ENCODE measurements around the gene SOX6. TPM values are rescaled to one million over a fixed set of nuclear protein-coding genes. Genes with fewer than 3 reads are reported as not detected.

Gene SOX6
- total RNA-seq, 1 experiment from 2014 or later = 0.21 TPM

DNA sequence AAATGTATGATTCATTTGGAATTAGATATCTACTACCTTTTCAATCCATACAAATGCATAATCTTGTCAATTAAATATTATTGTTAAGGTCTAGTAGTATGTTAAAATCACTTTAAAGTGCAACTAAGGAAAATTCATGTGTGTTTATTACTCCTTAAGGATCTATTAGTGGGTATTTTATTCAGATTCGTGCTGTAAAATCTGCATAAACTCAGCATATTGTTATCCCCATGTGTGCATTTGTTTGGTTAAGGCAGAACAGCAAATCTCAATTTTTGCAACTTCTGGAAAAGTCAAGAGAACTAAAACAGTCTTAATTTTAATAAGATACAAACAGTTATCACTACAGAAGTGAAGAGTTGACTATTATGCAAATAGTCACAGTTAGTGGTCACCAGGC lies 234.5 kb downstream of the SOX6 start:
- no peak overlapping the region for H3K27ac ChIP-seq (ENCODE audit: low read length)
- TF ChIP-seq, protein P1, sequence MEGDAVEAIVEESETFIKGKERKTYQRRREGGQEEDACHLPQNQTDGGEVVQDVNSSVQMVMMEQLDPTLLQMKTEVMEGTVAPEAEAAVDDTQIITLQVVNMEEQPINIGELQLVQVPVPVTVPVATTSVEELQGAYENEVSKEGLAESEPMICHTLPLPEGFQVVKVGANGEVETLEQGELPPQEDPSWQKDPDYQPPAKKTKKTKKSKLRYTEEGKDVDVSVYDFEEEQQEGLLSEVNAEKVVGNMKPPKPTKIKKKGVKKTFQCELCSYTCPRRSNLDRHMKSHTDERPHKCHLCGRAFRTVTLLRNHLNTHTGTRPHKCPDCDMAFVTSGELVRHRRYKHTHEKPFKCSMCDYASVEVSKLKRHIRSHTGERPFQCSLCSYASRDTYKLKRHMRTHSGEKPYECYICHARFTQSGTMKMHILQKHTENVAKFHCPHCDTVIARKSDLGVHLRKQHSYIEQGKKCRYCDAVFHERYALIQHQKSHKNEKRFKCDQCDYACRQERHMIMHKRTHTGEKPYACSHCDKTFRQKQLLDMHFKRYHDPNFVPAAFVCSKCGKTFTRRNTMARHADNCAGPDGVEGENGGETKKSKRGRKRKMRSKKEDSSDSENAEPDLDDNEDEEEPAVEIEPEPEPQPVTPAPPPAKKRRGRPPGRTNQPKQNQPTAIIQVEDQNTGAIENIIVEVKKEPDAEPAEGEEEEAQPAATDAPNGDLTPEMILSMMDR (IDR thresholded peaks at IDR 0.05) = no peak
- TF ChIP-seq SIN3A (IDR thresholded peaks at IDR 0.05; ENCODE audit: borderline replicate concordance, insufficient read depth, low read depth, low read length) = no peak
- TF ChIP-seq TCF7L2 (IDR thresholded peaks at IDR 0.05; ENCODE audit: low read depth, low read length) = no peak
- no peak for TF ChIP-seq POLR2AphosphoS5 (IDR thresholded peaks at IDR 0.05; ENCODE audit: low read depth, low read length)
- TF ChIP-seq, protein P2, sequence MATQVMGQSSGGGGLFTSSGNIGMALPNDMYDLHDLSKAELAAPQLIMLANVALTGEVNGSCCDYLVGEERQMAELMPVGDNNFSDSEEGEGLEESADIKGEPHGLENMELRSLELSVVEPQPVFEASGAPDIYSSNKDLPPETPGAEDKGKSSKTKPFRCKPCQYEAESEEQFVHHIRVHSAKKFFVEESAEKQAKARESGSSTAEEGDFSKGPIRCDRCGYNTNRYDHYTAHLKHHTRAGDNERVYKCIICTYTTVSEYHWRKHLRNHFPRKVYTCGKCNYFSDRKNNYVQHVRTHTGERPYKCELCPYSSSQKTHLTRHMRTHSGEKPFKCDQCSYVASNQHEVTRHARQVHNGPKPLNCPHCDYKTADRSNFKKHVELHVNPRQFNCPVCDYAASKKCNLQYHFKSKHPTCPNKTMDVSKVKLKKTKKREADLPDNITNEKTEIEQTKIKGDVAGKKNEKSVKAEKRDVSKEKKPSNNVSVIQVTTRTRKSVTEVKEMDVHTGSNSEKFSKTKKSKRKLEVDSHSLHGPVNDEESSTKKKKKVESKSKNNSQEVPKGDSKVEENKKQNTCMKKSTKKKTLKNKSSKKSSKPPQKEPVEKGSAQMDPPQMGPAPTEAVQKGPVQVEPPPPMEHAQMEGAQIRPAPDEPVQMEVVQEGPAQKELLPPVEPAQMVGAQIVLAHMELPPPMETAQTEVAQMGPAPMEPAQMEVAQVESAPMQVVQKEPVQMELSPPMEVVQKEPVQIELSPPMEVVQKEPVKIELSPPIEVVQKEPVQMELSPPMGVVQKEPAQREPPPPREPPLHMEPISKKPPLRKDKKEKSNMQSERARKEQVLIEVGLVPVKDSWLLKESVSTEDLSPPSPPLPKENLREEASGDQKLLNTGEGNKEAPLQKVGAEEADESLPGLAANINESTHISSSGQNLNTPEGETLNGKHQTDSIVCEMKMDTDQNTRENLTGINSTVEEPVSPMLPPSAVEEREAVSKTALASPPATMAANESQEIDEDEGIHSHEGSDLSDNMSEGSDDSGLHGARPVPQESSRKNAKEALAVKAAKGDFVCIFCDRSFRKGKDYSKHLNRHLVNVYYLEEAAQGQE (IDR thresholded peaks at IDR 0.05; ENCODE audit: insufficient read depth in 1 of 2, low read depth in 2 of 2, low read length in 1 of 2) = no peak
- intact Hi-C loops (cut with micrococcal nuclease; ENCODE audit: unreplicated experiment) (no loop called here), in situ Hi-C loops (cut with HindIII; ENCODE audit: low pct_unique_long_range_greater_than_20kb, low sequenced_read_pairs) (no loop called here)
- no peak overlapping the region for H3K4me3 ChIP-seq (ENCODE audit: low read depth in 2 of 2, low read length in 2 of 2)
- ATAC-seq (no peak), DNase-seq (ENCODE audit: low read depth, low spot score) (no peak)
- no peaks in the 10 kb centered on the region for H3K9me3 ChIP-seq (ENCODE audit: control insufficient read depth, insufficient read depth, low read depth, low read length)
- ChIA-PET CTCF (no interaction called here), POLR2A (no interaction called here)
- no peaks in the 10 kb centered on the region for H3K4me1 ChIP-seq (ENCODE audit: control insufficient read depth, insufficient read depth, low read length)
- H3K27me3 ChIP-seq (ENCODE audit: control insufficient read depth, insufficient read depth, low read length) = no peaks in the 10 kb centered on the region
- no TSS peak for BruUV-seq (replicated peaks)
- no peaks in the 10 kb centered on the region for H3K36me3 ChIP-seq (ENCODE audit: control insufficient read depth, insufficient read depth, low read length)

DNA sequence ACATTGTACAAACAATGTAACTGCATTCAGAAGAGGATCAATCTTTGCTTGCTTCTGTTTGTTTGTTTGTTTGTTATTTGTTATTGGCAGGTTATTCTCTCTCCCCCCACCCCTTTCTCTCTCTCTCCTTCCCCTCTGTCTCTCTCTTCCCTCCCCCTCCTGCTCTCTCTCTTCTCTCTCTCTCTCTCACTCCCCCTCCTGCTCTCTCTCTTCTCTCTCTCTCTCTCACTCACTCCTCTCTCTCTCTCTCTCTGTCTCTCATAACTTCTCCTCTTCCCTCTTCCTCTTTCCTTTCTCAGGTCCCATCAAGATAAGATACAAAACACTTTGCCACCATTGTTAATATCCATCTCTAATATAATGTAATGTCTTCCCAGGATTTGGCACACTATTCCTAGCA lies 236.3 kb downstream of the SOX6 start:
- DNase-seq (ENCODE audit: low read depth, low spot score) = no peak
- no peak overlapping the region for H3K4me3 ChIP-seq (ENCODE audit: low read depth in 2 of 2, low read length in 2 of 2)
- no TSS peak for BruUV-seq (replicated peaks)
- ATAC-seq = no peak
- H3K27ac ChIP-seq (ENCODE audit: low read length) = no peak overlapping the region
- TF ChIP-seq, protein P2 (IDR thresholded peaks at IDR 0.05; ENCODE audit: insufficient read depth in 1 of 2, low read depth in 2 of 2, low read length in 1 of 2) = no peak
- no peak for TF ChIP-seq POLR2AphosphoS5 (IDR thresholded peaks at IDR 0.05; ENCODE audit: low read depth, low read length)
- ChIA-PET CTCF (no interaction called here), POLR2A (no interaction called here)
- no peaks in the 10 kb centered on the region for H3K9me3 ChIP-seq (ENCODE audit: control insufficient read depth, insufficient read depth, low read depth, low read length)
- no peaks in the 10 kb centered on the region for H3K4me1 ChIP-seq (ENCODE audit: control insufficient read depth, insufficient read depth, low read length)
- H3K27me3 ChIP-seq (ENCODE audit: control insufficient read depth, insufficient read depth, low read length) = no peaks in the 10 kb centered on the region
- in situ Hi-C loops (cut with HindIII; ENCODE audit: low pct_unique_long_range_greater_than_20kb, low sequenced_read_pairs) (no loop called here), intact Hi-C loops (cut with micrococcal nuclease; ENCODE audit: unreplicated experiment) (no loop called here)
- no peaks in the 10 kb centered on the region for H3K36me3 ChIP-seq (ENCODE audit: control insufficient read depth, insufficient read depth, low read length)
